ENCODE data around the gene WWTR1.
A peak's percentile ranks its signal among the peaks of the same experiment; 100 is the strongest.

Gene WWTR1

GRCh38 chr3:149647285-149647684 lies 10.5 kb downstream of the WWTR1 start:
- no peak overlapping the region for H3K4me3 ChIP-seq (ENCODE audit: low read depth, low read length)
- TF ChIP-seq CTCF (IDR thresholded peaks at IDR 0.05; ENCODE audit: low read depth, low read length) = no peak

DNA sequence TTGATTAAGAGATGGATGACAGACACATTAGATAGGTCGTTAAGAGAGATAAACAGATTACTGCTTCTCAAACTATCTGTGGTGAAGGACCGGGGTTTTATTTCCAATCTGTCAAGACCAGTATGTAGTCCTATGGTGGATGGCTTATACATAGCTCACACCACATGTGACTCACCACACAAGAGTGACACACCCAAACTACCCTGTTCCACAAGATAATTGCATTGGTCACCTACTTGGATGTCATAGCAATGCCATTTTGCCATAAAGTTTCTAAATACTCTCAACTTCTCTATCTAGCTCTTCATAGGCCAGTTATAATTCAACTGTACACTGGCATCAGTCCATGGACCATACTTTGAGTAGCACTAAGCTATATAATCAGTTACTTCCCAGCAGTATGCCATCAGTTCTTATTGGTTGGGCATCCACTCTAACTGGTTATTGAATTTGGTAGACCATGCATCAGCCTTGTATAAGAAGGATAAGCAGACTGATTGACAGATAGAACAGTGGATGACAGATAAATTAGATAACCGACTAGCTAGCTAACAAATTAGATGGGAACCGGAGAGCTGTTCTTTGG lies 11.6 kb downstream of the WWTR1 start:
- no peak overlapping the region for H3K4me3 ChIP-seq (ENCODE audit: low read depth, low read length)
- TF ChIP-seq CTCF (IDR thresholded peaks at IDR 0.05; ENCODE audit: low read depth, low read length) = no peak

DNA sequence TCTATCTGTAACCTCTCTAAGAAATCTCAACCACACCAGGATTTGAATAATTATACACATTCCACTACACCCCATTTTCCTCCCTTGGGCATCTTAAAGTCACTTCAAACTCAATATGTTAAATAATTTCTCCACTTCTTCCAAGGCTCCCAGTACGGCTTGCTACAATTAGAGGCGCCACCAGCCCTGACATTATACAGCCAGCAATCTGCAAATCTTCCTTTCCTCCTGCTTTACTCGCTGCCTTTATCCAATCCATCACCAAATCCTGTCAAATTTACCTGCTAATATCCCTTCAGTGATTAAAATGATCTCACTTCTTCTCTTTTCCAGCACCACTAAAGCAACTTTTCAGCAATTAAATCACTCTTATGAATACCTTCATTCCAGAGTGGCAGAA lies 13.9 kb downstream of the WWTR1 start:
- TF ChIP-seq CTCF (IDR thresholded peaks at IDR 0.05; ENCODE audit: low read depth, low read length) = no peak

GRCh38 chr3:149643482-149643798 lies 14.4 kb downstream of the WWTR1 start:
- H3K4me3 ChIP-seq (ENCODE audit: low read depth, low read length) = no peak overlapping the region
- TF ChIP-seq CTCF (IDR thresholded peaks at IDR 0.05; ENCODE audit: low read depth, low read length) = no peak

More for the DNA sequence above, 13.9 kb downstream of the WWTR1 start:
- H3K4me3 ChIP-seq (ENCODE audit: low read depth, low read length) = no peak overlapping the region

DNA sequence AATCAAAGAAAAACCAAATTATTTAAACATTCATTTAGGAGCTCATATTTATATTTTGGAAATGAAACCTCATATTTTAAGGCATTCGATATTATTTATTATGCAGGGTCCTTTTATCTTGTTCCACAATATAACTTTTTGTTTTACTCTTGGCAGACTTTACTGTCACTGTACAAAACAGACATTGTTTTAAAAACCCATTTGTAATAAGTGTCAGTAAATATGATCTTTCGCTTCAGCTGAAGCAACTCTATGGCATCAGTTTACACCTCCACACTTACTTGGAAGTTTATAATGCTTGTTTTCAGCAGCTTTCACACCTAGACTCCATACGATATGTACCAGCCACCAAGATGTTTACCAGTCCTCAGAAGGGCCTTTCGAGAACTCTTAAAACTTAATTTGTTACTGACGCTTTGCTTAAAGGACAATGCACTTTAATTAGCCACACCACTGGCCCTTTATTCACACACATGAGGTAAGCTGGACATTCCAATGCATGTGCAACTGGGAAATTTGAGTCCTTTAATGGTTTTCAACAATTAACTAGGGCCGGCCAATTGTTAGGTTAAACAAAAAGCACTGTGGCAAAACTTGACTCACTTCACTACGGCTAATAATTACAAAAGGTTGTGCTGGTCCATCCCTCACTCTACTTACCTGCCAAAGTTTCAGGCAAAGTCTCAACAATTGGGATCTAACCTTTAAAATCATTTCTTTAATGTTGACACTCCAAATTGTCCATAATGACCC lies 16.7 kb downstream of the WWTR1 start:
- H3K4me3 ChIP-seq (ENCODE audit: low read depth, low read length) = no peak overlapping the region
- no peak for TF ChIP-seq CTCF (IDR thresholded peaks at IDR 0.05; ENCODE audit: low read depth, low read length)

GRCh38 chr3:149639093-149639486 lies 18.7 kb downstream of the WWTR1 start:
- TF ChIP-seq CTCF (IDR thresholded peaks at IDR 0.05; ENCODE audit: low read depth, low read length) = no peak
- H3K4me3 ChIP-seq (ENCODE audit: low read depth, low read length) = peak overlapping the region; percentile 51

DNA sequence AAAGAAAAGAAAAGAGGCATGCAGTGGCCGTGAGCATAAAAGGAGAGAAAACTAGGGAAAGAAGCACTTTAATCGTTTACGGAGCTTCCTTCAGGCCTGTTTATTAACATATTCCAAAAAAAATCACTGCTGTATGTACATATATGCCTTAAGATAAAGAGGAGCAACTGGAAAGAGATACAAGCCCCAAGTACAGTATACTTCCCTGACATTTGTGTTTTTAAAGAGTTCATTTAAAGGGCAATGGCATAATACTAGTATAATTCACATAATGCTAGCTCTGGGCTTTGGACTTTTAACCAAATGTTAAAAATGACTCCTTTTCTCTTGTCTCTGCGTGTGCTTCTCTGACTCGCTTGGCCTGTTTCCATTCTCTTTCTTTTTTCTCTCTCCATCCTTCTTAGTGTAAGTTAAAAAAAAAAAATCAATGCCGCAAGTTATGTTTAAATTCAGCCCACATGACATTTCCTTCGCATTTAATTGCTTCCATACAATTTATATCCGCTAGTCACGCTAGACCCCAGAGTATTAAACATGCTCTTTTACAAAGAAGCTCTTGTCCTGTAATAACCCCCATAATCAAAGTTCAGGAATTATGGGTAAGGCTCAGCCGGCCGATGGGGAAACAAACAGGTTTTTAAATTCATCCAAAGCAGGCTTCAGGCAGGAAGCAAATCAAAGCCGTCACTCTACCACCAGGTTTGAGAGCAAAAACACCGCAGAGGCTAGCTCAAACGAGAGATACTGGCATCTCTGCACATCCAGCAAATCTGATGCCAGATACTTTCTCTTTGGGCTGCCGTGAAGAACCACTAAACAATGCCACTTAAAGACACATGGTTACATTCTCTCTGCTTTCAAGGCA lies 19.4 kb downstream of the WWTR1 start:
- peak overlapping the region; percentile 51 for H3K4me3 ChIP-seq (ENCODE audit: low read depth, low read length)

More for the DNA sequence above, 19.4 kb downstream of the WWTR1 start:
- TF ChIP-seq CTCF (IDR thresholded peaks at IDR 0.05; ENCODE audit: low read depth, low read length) = no peak

All from WI38 (cell line).